Astrocyte of the hippocampus (primary cell): ENCODE results near the gene ABHD3.
"Not testable (repeated sequence)": the region's sequence is repeated elsewhere in the genome, so short reads cannot be mapped to it uniquely, and the experiment has no call there.

Experiments used
- DNase-seq: peaks from one replicate; pipeline ENCODE4 v3.0.0; 2011; ENCODE audit warnings: low read depth, low spot score

The ABHD3 gene

GRCh38 chr18:21704603-21705364 lies at the start of gene ABHD3:
Gene ABHD3, minus strand, starts transcription at chr18:21704774. Its CDS starts 109 bp downstream, at chr18:21704665.
- peak; percentile 97 for DNase-seq

- no peak for DNase-seq
These were observed 43.5 kb upstream of the ABHD3 start for GRCh38 chr18:21747764-21748693.

- DNase-seq, result no peak
These were observed 42.7 kb upstream of the ABHD3 start for GRCh38 chr18:21747268-21747667.

GRCh38 chr18:21745231-21745630 lies 40.7 kb upstream of the ABHD3 start:
- no peak for DNase-seq

- no peak for DNase-seq
These were observed 38.7 kb upstream of the ABHD3 start for GRCh38 chr18:21743166-21743832.

- DNase-seq, result peak; percentile 32
These were observed 37.7 kb upstream of the ABHD3 start for GRCh38 chr18:21742315-21742687.

GRCh38 chr18:21741562-21742314 lies 37.2 kb upstream of the ABHD3 start:
- DNase-seq, result no peak

GRCh38 chr18:21741312-21741561 lies 36.7 kb upstream of the ABHD3 start:
- DNase-seq, result no peak

GRCh38 chr18:21740538-21741311 lies 36.2 kb upstream of the ABHD3 start, which contains the start of gene MIB1:
Gene MIB1, plus strand, starts transcription at chr18:21740792. Its CDS starts 792 bp downstream, at chr18:21741584.
- peak; percentile 99 for DNase-seq

- no peak for DNase-seq
These were observed 35.3 kb upstream of the ABHD3 start for GRCh38 chr18:21739604-21740537.

GRCh38 chr18:21736926-21737325 lies 32.4 kb upstream of the ABHD3 start:
- DNase-seq, result not testable (repeated sequence)

- no peak for DNase-seq
These were observed 31.0 kb upstream of the ABHD3 start for GRCh38 chr18:21735452-21736015.

- no peak for DNase-seq
These were observed 28.4 kb upstream of the ABHD3 start for GRCh38 chr18:21733011-21733410.

- no peak for DNase-seq
These were observed 23.1 kb upstream of the ABHD3 start for GRCh38 chr18:21727702-21728101.

- DNase-seq, result no peak
These were observed 20.6 kb upstream of the ABHD3 start for GRCh38 chr18:21725201-21725600.

- DNase-seq, result no peak
These were observed 18.1 kb upstream of the ABHD3 start for GRCh38 chr18:21722687-21723086.

- DNase-seq, result no peak
These were observed 9.9 kb upstream of the ABHD3 start for GRCh38 chr18:21714474-21714873.

- not testable (repeated sequence) for DNase-seq
These were observed 2.6 kb upstream of the ABHD3 start for GRCh38 chr18:21707130-21707529.

- DNase-seq, result no peak
These were observed 1.9 kb upstream of the ABHD3 start for GRCh38 chr18:21706386-21706865.
